GM13977 (cell line): ENCODE results near the gene SPDYE16.
"Not testable (repeated sequence)": the region's sequence is repeated elsewhere in the genome, so short reads cannot be mapped to it uniquely, and the experiment has no call there.

Experiments
- DNase-seq: peaks from one replicate; pipeline ENCODE4 v3.0.0; 2012; ENCODE audit warnings: low spot score
- in situ Hi-C: fragments of 300-500 bp; cut with MboI; formaldehyde crosslinking; loops from one replicate; pipeline ENCODE4 v1.12.0; 2022; ENCODE audit warnings: low sequenced_read_pairs, low pct_unique_long_range_greater_than_20kb, mixed read lengths, inconsistent platforms; ENCODE audit not compliant: unreplicated experiment
- TF ChIP-seq, protein P1 (sequence below): IDR thresholded peaks from 2 replicates; pipeline ENCODE4 v1.5.1; 2012; ENCODE audit warnings: mild to moderate bottlenecking, control low read depth; ENCODE audit not compliant: insufficient read depth; ENCODE audit errors: extremely low read depth, missing control alignments

The SPDYE16 gene

GRCh38 chr7:76565001-76565400 is 21.9 kb upstream of the SPDYE16 start:
- in situ Hi-C loops, DNase-seq: not testable (repeated sequence)

- DNase-seq, in situ Hi-C loops: not testable (repeated sequence)
Measured at GRCh38 chr7:76561342-76561741, 18.2 kb upstream of the SPDYE16 start.

DNA sequence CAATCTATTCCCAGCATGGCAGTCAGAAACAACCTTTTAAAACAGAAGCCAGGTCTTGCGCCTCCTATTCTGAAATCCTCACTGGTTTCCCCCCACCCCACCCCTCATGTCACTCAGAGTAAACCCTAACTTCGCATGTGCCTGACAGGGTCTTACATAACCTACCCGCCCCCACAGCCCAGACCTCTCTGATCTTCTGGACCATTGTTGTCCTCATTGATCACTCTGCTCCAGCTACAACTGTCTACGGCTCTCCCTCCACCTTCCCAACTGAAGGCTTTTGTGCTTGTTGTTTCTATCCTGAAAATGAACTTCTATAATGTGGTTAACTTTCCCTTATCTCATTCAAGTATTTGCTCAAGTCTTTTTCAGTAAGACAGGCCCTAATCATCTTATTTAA is 17.1 kb upstream of the SPDYE16 start:
- DNase-seq, in situ Hi-C loops: not testable (repeated sequence)

DNA sequence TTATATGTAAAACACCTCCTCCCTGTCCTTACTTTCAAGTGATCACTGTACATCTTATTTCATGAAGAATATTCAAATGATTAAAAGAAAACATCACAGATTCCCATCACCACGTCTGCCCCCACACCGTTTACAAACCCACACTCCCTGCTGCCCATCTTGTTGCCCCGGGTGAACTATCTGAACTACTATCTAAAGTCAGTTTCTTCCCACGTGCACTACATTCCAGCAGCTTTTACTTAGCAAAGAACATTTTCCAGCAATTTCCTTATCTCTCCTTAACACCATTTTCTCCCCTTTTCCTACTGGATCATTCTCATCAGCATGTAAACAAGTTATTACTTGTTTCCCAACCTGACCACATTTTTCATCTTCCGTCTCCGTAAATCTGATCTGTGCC is 16.6 kb upstream of the SPDYE16 start:
- DNase-seq, in situ Hi-C loops: not testable (repeated sequence)

- not testable (repeated sequence) for DNase-seq
Measured at GRCh38 chr7:76551992-76552391, 8.9 kb upstream of the SPDYE16 start.

GRCh38 chr7:76549855-76550248 is 6.8 kb upstream of the SPDYE16 start:
- in situ Hi-C loops, DNase-seq: not testable (repeated sequence)

More at GRCh38 chr7:76551992-76552391, 8.9 kb upstream of the SPDYE16 start:
- in situ Hi-C loops: not testable (repeated sequence)

DNA sequence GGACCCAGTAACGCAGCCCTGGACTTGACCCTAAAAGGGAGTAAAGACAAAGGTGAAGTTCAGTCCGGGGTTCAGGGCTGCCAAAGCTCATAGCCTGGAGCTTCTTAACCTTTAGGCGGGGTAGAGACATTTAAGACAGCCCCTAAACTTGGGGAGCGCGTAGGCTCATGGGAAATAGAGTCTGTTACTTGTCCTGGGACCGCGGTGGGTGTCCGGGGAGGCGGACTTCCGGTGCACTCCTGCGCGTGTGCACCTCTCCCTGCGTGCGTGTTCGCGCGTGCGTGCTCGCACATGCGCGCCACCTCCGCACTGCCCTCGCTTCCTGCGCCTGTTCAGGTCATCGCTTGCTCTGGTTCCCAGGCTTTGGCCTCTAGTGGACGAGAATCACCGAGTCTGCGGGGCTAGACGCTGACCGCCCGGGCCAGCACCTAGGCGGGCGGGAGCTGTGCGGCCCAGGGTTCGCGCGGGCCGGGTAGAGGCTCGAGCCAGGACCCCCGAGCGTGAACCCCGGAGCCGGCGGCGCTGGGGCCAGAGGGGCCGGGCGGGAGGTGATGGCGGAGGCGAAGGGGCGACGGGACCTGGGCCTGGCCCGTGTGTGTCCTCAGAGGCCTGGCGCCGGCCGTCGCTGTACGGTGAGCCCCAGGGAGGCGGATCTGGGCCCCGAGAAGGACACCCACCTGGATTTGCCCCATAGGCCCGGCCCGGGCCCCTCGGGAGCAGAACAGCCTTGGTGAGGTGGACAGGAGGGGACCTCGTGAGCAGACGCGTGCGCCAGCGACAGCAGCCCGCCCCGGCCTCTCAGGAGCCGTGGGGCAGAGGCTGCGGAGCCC is 6.1 kb upstream of the SPDYE16 start:
- peak; percentile 80 for DNase-seq
- in situ Hi-C loops: not testable (repeated sequence)

DNA sequence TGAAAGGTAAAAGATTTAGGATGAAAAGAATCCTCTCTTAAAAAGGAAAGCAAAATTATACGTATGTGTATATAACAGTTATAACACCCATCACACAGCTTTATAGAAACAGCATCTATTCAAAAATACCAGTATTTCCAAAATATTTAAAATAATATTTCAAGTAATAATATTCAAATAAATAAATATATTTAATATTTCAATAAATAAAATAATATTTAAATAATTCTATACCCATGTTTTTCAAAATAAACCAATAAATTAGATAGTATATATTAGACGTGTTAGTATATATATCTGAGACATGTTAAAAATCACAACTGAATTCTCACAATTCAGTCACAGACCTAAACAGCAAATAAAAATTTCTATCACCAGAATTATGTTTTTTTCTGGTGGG is 11.5 kb downstream of the SPDYE16 start:
- in situ Hi-C loops, DNase-seq: not testable (repeated sequence)

DNA sequence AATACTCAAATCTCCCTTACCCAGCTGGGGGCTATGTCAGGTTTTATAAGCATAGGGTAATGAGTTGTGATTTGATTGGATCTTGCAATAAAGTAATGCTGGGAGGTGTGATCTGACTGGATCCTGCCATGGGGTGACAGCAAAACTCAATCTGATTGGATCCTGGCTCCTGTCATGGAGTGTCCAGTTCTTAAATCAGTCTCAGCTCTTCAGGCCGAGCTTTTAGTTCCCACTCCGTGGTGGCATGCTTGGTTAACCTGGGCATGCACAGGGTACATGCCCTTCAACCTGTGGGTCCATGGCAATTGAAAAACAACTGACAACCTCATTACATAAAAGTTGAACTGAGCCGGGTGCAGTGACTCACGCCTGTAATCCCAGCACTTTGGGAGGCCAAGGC is 16.9 kb downstream of the SPDYE16 start:
- in situ Hi-C loops, DNase-seq: not testable (repeated sequence)

- in situ Hi-C loops, DNase-seq: not testable (repeated sequence)
Measured at GRCh38 chr7:76516932-76517331, 26.2 kb downstream of the SPDYE16 start.

DNA sequence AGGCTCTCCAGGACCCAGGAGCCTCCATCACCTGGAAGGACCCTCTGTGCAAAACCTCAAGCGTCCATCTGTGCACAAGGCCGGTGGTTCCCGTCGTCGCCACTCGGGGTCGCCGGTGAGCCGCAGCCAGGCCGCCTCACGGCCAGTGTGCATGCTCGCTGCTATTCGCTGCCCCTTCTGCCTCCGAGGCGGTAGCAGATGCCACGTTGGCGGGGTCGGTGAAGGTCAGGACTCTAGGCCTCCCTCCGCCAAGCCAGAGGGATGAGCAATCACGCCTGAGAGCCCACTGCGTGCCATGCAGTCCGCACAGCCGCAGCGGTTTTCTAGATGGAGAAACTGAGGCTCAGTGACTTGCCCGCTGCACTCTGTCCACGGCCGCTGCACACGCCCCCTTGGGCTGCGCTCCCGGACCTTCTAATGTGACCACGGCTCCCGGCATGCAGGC is 27.1 kb downstream of the SPDYE16 start:
- TF ChIP-seq, protein P1, sequence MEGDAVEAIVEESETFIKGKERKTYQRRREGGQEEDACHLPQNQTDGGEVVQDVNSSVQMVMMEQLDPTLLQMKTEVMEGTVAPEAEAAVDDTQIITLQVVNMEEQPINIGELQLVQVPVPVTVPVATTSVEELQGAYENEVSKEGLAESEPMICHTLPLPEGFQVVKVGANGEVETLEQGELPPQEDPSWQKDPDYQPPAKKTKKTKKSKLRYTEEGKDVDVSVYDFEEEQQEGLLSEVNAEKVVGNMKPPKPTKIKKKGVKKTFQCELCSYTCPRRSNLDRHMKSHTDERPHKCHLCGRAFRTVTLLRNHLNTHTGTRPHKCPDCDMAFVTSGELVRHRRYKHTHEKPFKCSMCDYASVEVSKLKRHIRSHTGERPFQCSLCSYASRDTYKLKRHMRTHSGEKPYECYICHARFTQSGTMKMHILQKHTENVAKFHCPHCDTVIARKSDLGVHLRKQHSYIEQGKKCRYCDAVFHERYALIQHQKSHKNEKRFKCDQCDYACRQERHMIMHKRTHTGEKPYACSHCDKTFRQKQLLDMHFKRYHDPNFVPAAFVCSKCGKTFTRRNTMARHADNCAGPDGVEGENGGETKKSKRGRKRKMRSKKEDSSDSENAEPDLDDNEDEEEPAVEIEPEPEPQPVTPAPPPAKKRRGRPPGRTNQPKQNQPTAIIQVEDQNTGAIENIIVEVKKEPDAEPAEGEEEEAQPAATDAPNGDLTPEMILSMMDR: peak; percentile 86
- in situ Hi-C loops: no loop called here
- peak; percentile 79 for DNase-seq

GRCh38 chr7:76514926-76515771 is 27.9 kb downstream of the SPDYE16 start:
- in situ Hi-C loops: no loop called here
- TF ChIP-seq, protein P1: no peak
- DNase-seq: no peak
